ENCODE data around the gene FGF12. TPM values are rescaled to one million over a fixed set of nuclear protein-coding genes. Genes with fewer than 3 reads are reported as not detected.
A peak's percentile ranks its signal among the peaks of the same experiment; 100 is the strongest.

Gene FGF12
- total RNA-seq, 2 experiments from 2014 or later = 0.06 to 1.7 TPM

- Histone ChIP-seq H2AFZ (ENCODE audit: low read length) (no peak overlapping the region), H3K36me3 (ENCODE audit: insufficient read depth, low read length) (no peaks in the 10 kb centered on the region), H3K4me1 (ENCODE audit: insufficient read depth, low read length, poor library complexity, severe bottlenecking) (no peaks in the 10 kb centered on the region), H3K9me2 (ENCODE audit: insufficient read depth, low read length) (no peaks in the 10 kb centered on the region), H3K4me2 (ENCODE audit: low read length) (no peak overlapping the region), H4K20me1 (ENCODE audit: insufficient read depth, low read length) (no peaks in the 10 kb centered on the region), H3K27ac (ENCODE audit: low read depth, low read length, poor library complexity, severe bottlenecking) (no peak overlapping the region), H3K79me2 (ENCODE audit: insufficient read depth, low read depth, low read length) (no peaks in the 10 kb centered on the region), H3K9me3 (ENCODE audit: low read length) (no peaks in the 10 kb centered on the region), H3K4me3 (ENCODE audit: low read depth, low read length, poor library complexity, severe bottlenecking) (no peak overlapping the region)
- DNase-seq (ENCODE audit: low spot score) = no peak
- intact Hi-C loops (cut with micrococcal nuclease; ENCODE audit: unreplicated experiment) = no loop called here
- CTCF ChIA-PET (ENCODE audit: unreplicated experiment) = no interaction called here
- POLR2A ChIA-PET = no interaction called here
- no TSS peak for BruUV-seq (replicated peaks)
- TF ChIP-seq CTCF (conservative IDR thresholded peaks at IDR 0.05; ENCODE audit: low read length) = no peak
- no peak for TF ChIP-seq EZH2phosphoT487 (IDR thresholded peaks at IDR 0.05; ENCODE audit: borderline replicate concordance, low read depth, low read length)
Measured at GRCh38 chr3:192637803-192638202, 89.5 kb downstream of the FGF12 start.

GRCh38 chr3:192636517-192637444 is 90.6 kb downstream of the FGF12 start:
- H3K9me3 ChIP-seq (ENCODE audit: low read length) = no peaks in the 10 kb centered on the region
- intact Hi-C loops (cut with micrococcal nuclease; ENCODE audit: unreplicated experiment) = no loop called here
- H3K36me3 ChIP-seq (ENCODE audit: insufficient read depth, low read length) = no peaks in the 10 kb centered on the region
- H3K4me3 ChIP-seq (ENCODE audit: low read depth, low read length, poor library complexity, severe bottlenecking) = no peak overlapping the region
- CTCF ChIA-PET (ENCODE audit: unreplicated experiment) = no interaction called here
- TF ChIP-seq EZH2phosphoT487 (IDR thresholded peaks at IDR 0.05; ENCODE audit: borderline replicate concordance, low read depth, low read length) = no peak
- TF ChIP-seq CTCF (conservative IDR thresholded peaks at IDR 0.05; ENCODE audit: low read length) = no peak
- DNase-seq (ENCODE audit: low spot score) = no peak
- BruUV-seq (replicated peaks) = no TSS peak
- H3K4me2 ChIP-seq (ENCODE audit: low read length) = no peak overlapping the region
- no peaks in the 10 kb centered on the region for H3K9me2 ChIP-seq (ENCODE audit: insufficient read depth, low read length)
- peaks cover 3% of the 10 kb centered on the region for H3K4me1 ChIP-seq (ENCODE audit: insufficient read depth, low read length, poor library complexity, severe bottlenecking)
- no peaks in the 10 kb centered on the region for H3K79me2 ChIP-seq (ENCODE audit: insufficient read depth, low read depth, low read length)
- no peak overlapping the region for H2AFZ ChIP-seq (ENCODE audit: low read length)
- H3K27ac ChIP-seq (ENCODE audit: low read depth, low read length, poor library complexity, severe bottlenecking) = no peak overlapping the region
- H4K20me1 ChIP-seq (ENCODE audit: insufficient read depth, low read length) = no peaks in the 10 kb centered on the region
- POLR2A ChIA-PET = interaction anchor here (0.6 to 1.8 kb wide), 4 partner anchors 14 to 22 kb away, joined by 3 to 4 read pairs (median 3); no protein-coding TSS in a partner anchor

- Histone ChIP-seq H3K4me2 (ENCODE audit: low read length) (peak overlapping the region; percentile 21; the same call in 1 of the 2 replicates), H3K9me2 (ENCODE audit: insufficient read depth, low read length) (no peaks in the 10 kb centered on the region), H3K27ac (ENCODE audit: low read depth, low read length, poor library complexity, severe bottlenecking) (no peak overlapping the region), H3K4me3 (ENCODE audit: low read depth, low read length, poor library complexity, severe bottlenecking) (no peak overlapping the region), H4K20me1 (ENCODE audit: insufficient read depth, low read length) (no peaks in the 10 kb centered on the region), H2AFZ (ENCODE audit: low read length) (no peak overlapping the region), H3K9me3 (ENCODE audit: low read length) (no peaks in the 10 kb centered on the region), H3K79me2 (ENCODE audit: insufficient read depth, low read depth, low read length) (no peaks in the 10 kb centered on the region), H3K4me1 (ENCODE audit: insufficient read depth, low read length, poor library complexity, severe bottlenecking) (peaks cover 20% of the 10 kb centered on the region), H3K36me3 (ENCODE audit: insufficient read depth, low read length) (no peaks in the 10 kb centered on the region)
- TF ChIP-seq EZH2phosphoT487 (IDR thresholded peaks at IDR 0.05; ENCODE audit: borderline replicate concordance, low read depth, low read length) (no peak), CTCF (conservative IDR thresholded peaks at IDR 0.05; ENCODE audit: low read length) (no peak)
- intact Hi-C loops (cut with micrococcal nuclease; ENCODE audit: unreplicated experiment) = no loop called here
- no peak for DNase-seq (ENCODE audit: low spot score)
- CTCF ChIA-PET (ENCODE audit: unreplicated experiment) = no interaction called here
- BruUV-seq (replicated peaks) = no TSS peak
- POLR2A ChIA-PET = no interaction called here
Measured at GRCh38 chr3:192629429-192629828, 97.9 kb downstream of the FGF12 start.

Measured in OCI-LY7 (cell line).